ENCODE results near the gene SEMA3F. TPM values are rescaled to one million over a fixed set of nuclear protein-coding genes. Genes with fewer than 3 reads are reported as not detected.

Gene SEMA3F
- polyA plus RNA-seq, 2 of the 4 experiments (the other 2 are of a cell fraction) = 2.9 to 10.6 TPM

GRCh38 chr3:50235716-50236483 lies 80.8 kb downstream of the SEMA3F start, which contains the start of gene GNAI2 (continued):
- TF ChIP-seq HDAC2 (IDR thresholded peaks at IDR 0.05) (no peak), BCL3 (IDR thresholded peaks at IDR 0.05) (peak; percentile 58; the same call in 1 of the 3 replicates), POLR2A (IDR thresholded peaks at IDR 0.05; ENCODE audit: low read length) (peak; percentile 84), BHLHE40 (IDR thresholded peaks at IDR 0.05; ENCODE audit: low read depth, low read length) (no peak), HMGXB4 (CRISPR knock-in tag; IDR thresholded peaks at IDR 0.05; ENCODE audit: borderline replicate concordance) (no peak), CBX8 (IDR thresholded peaks at IDR 0.05) (no peak), CHD2 (IDR thresholded peaks at IDR 0.05; ENCODE audit: low read length, partially characterized antibody) (no peak), RFX5 (IDR thresholded peaks at IDR 0.05) (0 out of 2 replicates have a peak, but pooled peaks have one; percentile 12), MAX (IDR thresholded peaks at IDR 0.05) (peak; percentile 31; the same call in 1 of the 2 replicates), JUNB (IDR thresholded peaks at IDR 0.05) (no peak), ZFP36 (IDR thresholded peaks at IDR 0.05; ENCODE audit: borderline replicate concordance, partially characterized antibody) (no peak), ZC3H11A (IDR thresholded peaks at IDR 0.05) (no peak), PBX3 (IDR thresholded peaks at IDR 0.05) (no peak), MYC (IDR thresholded peaks at IDR 0.05; ENCODE audit: borderline replicate concordance, low read length) (no peak)

- DNase-seq (ENCODE audit: low read depth in 1 of 2, low spot score in 1 of 2) (no peak), FAIRE-seq (no peak), ATAC-seq (no peak)
- ChIA-PET POLR2A (interaction anchor here (0.7 to 1.3 kb wide), 2 partner anchors 10 to 29 kb away, joined by 3 to 4 read pairs; no protein-coding TSS in a partner anchor), CTCF (interaction anchor here (0.9 to 16.1 kb wide), 5 partner anchors 9 to 89 kb away, joined by 3 to 219 read pairs (median 12); no protein-coding TSS in a partner anchor)
- H3K4me1 ChIP-seq = peaks cover 30% of the 10 kb centered on the region
- H3K27ac ChIP-seq = peak overlapping the region; percentile 76 to 91
- no peaks in the 10 kb centered on the region for H3K9me3 ChIP-seq
- H3K4me2 ChIP-seq = peak overlapping the region; percentile 99
- 0 out of 2 replicates have a peak, but pooled peaks have one; percentile 1 for TF ChIP-seq PHF8 (IDR thresholded peaks at IDR 0.05; ENCODE audit: borderline replicate concordance, low read depth)
- no peak for TF ChIP-seq BHLHE40 (IDR thresholded peaks at IDR 0.05; ENCODE audit: low read depth, low read length)
- H3K4me3 ChIP-seq = peak overlapping the region; percentile 69
- WGBS (ENCODE audit: missing lambda C conversion rate) = 34% methylated on average over 13 of the region's 13 CpGs
Observed at GRCh38 chr3:50236484-50237132, 81.5 kb downstream of the SEMA3F start.

- H3K4me2 ChIP-seq = peak overlapping the region; percentile 99
- peaks cover 30% of the 10 kb centered on the region for H3K4me1 ChIP-seq
- ATAC-seq = no peak
- H3K27ac ChIP-seq = peak overlapping the region; percentile 76 to 91; a peak in 4 of 6 replicates
- FAIRE-seq = no peak
- CTCF ChIA-PET = interaction anchor here (0.6 to 16.1 kb wide), 6 partner anchors 10 to 188 kb away, joined by 3 to 219 read pairs (median 8); no protein-coding TSS in a partner anchor
- POLR2A ChIA-PET = interaction anchor here (0.7 kb wide), 1 partner anchor 9 kb away, joined by 3 read pairs; no protein-coding TSS in a partner anchor
- 81% methylated on average over 5 of the region's 7 CpGs for WGBS (ENCODE audit: missing lambda C conversion rate)
- no peaks in the 10 kb centered on the region for H3K9me3 ChIP-seq
- peak overlapping the region; percentile 69 for H3K4me3 ChIP-seq
- TF ChIP-seq RFX5 (IDR thresholded peaks at IDR 0.05) (no peak), CTCF (IDR thresholded peaks at IDR 0.05) (no peak), NPAS2 (CRISPR knock-in tag; IDR thresholded peaks at IDR 0.05; ENCODE audit: borderline replicate concordance) (no peak), CBX2 (IDR thresholded peaks at IDR 0.05; ENCODE audit: borderline replicate concordance, low read depth) (no peak), ESRRA (IDR thresholded peaks at IDR 0.05; ENCODE audit: borderline replicate concordance, low read length) (no peak), SREBF2 (IDR thresholded peaks at IDR 0.05) (no peak), HDAC2 (IDR thresholded peaks at IDR 0.05) (no peak), JUNB (IDR thresholded peaks at IDR 0.05) (no peak), HMGXB4 (CRISPR knock-in tag; IDR thresholded peaks at IDR 0.05; ENCODE audit: borderline replicate concordance) (no peak)
- DNase-seq (ENCODE audit: low read depth in 1 of 2, low spot score in 1 of 2) = no peak
Observed at GRCh38 chr3:50237133-50237651, 82.1 kb downstream of the SEMA3F start.

All from A549 (cell line).